HepG2 (cell line): ENCODE data around the gene PRDM10. TPM values are rescaled to one million over a fixed set of nuclear protein-coding genes. Genes with fewer than 3 reads are reported as not detected.

Experiments
- CCDC6 ChIP-seq: sonication (generic); formaldehyde crosslinking; IDR thresholded peaks from 2 replicates; pipeline ENCODE4 v1.8.1; 2022; ENCODE audit warnings: mild to moderate bottlenecking, missing genetic modification reagents, moderate library complexity
- DNMT1 ChIP-seq: sonication (generic); formaldehyde crosslinking; IDR thresholded peaks from 2 replicates; pipeline ENCODE4 v1.5.1; 2020; ENCODE audit warnings: mild to moderate bottlenecking, missing genetic modification reagents
- DPF2 ChIP-seq: sonication (generic); formaldehyde crosslinking; IDR thresholded peaks from 2 replicates; pipeline ENCODE4 v1.4.0; 2020; ENCODE audit warnings: mild to moderate bottlenecking, low read depth, missing genetic modification reagents, borderline replicate concordance
- ELF4 ChIP-seq: sonication (generic); formaldehyde crosslinking; IDR thresholded peaks from 2 replicates; pipeline ENCODE4 v1.5.0; 2020; ENCODE audit warnings: missing genetic modification reagents, mild to moderate bottlenecking, moderate library complexity, borderline replicate concordance
- HOXD1 ChIP-seq: sonication (generic); formaldehyde crosslinking; IDR thresholded peaks from 2 replicates; pipeline ENCODE4 v1.5.0; 2020; ENCODE audit warnings: missing genetic modification reagents
- JUN ChIP-seq: sonication (generic); formaldehyde crosslinking; IDR thresholded peaks from 2 replicates; pipeline ENCODE4 v1.4.0; 2020; ENCODE audit warnings: mild to moderate bottlenecking, missing genetic modification reagents
- MZF1 ChIP-seq: sonication (generic); formaldehyde crosslinking; IDR thresholded peaks from 2 replicates; pipeline ENCODE4 v1.8.1; 2023; ENCODE audit warnings: mild to moderate bottlenecking, missing genetic modification reagents, borderline replicate concordance
- NFIC ChIP-seq: IDR thresholded peaks from 2 replicates; pipeline ENCODE4 v1.6.1; 2012; ENCODE audit warnings: mild to moderate bottlenecking, low read length, inconsistent platforms
- POGZ ChIP-seq: sonication (generic); formaldehyde crosslinking; IDR thresholded peaks from 2 replicates; pipeline ENCODE4 v1.4.0; 2020; ENCODE audit warnings: mild to moderate bottlenecking, missing genetic modification reagents
- SIX4 ChIP-seq: sonication (generic); formaldehyde crosslinking; IDR thresholded peaks from 2 replicates; pipeline ENCODE4 v1.4.0; 2020; ENCODE audit warnings: missing genetic modification reagents
- SOX6 ChIP-seq, 2 experiments: fragments of 450-650 bp in 1 of 2; sonication (generic) in 1 of 2; formaldehyde crosslinking in 1 of 2; IDR thresholded peaks; 2 replicates each; pipeline versions ENCODE4 v1.4.0 to v1.6.1; 2017 to 2020; ENCODE audit warnings: antibody characterized with exemption in 1 of 2, mild to moderate bottlenecking in 1 of 2, missing genetic modification reagents in 1 of 2
- STAT6 ChIP-seq: sonication (generic); formaldehyde crosslinking; IDR thresholded peaks from 2 replicates; pipeline ENCODE4 v1.4.0; 2020; ENCODE audit warnings: missing genetic modification reagents, mild to moderate bottlenecking, borderline replicate concordance
- ZFP90 ChIP-seq: sonication (generic); formaldehyde crosslinking; IDR thresholded peaks from 2 replicates; pipeline ENCODE4 v1.8.0; 2022; ENCODE audit warnings: missing genetic modification reagents, mild to moderate bottlenecking, inconsistent platforms, borderline replicate concordance
- ZGPAT ChIP-seq: IDR thresholded peaks from 2 replicates; pipeline ENCODE4 v1.6.1; 2016; ENCODE audit warnings: mild to moderate bottlenecking
- ZNF121 ChIP-seq: sonication (generic); formaldehyde crosslinking; IDR thresholded peaks from 2 replicates; pipeline ENCODE4 v1.5.0; 2020; ENCODE audit warnings: mild to moderate bottlenecking, missing genetic modification reagents
- ZNF232 ChIP-seq: sonication (generic); formaldehyde crosslinking; IDR thresholded peaks from 2 replicates; pipeline ENCODE4 v1.4.0; 2020; ENCODE audit warnings: missing genetic modification reagents, borderline replicate concordance
- ZNF749 ChIP-seq: sonication (generic); formaldehyde crosslinking; IDR thresholded peaks from 2 replicates; pipeline ENCODE4 v1.8.0; 2022; ENCODE audit warnings: mild to moderate bottlenecking, missing genetic modification reagents, moderate library complexity, borderline replicate concordance
- polyA plus RNA-seq, 8 experiments: library from polyadenylated mRNA; depleted of rRNA in 3 of 8; stranded (reverse) in 7 of 8; unstranded in 1 of 8; fragments of >200 nt; fragmentation: Illumina TruSeq in 4 of 8; extraction: Trizol in 4 of 8; gene quantifications; 2 replicates each; pipeline versions ENCODE4 v1.2.1 to v1.2.3, GENCODE V29; 2011 to 2016; ENCODE audit warnings: low read depth in 4 of 8, missing spikeins in 1 of 8, mixed read lengths in 1 of 8; ENCODE audit not compliant: insufficient read depth in 1 of 8
- total RNA-seq, 5 experiments: library from RNA; depleted of rRNA; stranded (reverse); fragments of >200 nt; fragmentation: Illumina TruSeq; extraction: Trizol; gene quantifications; 2 replicates each; pipeline ENCODE4 v1.2.3, GENCODE V29; 2016; ENCODE audit warnings: low read depth in 1 of 5
- TF ChIP-seq, protein P1 (sequence below): sonication (generic); formaldehyde crosslinking; IDR thresholded peaks from 2 replicates; pipeline ENCODE4 v1.9.0; 2021; ENCODE audit warnings: mild to moderate bottlenecking, missing genetic modification reagents
- TF ChIP-seq, protein P2 (sequence below): sonication (generic); formaldehyde crosslinking; IDR thresholded peaks from 2 replicates; pipeline ENCODE4 v1.8.0; 2022; ENCODE audit warnings: mild to moderate bottlenecking, missing genetic modification reagents

The PRDM10 gene
- total and polyA plus RNA-seq, 2 of the 13 experiments (the other 11 are each of a cell fraction or from before 2014, with no cell fraction given) = 5.7 to 5.8 TPM

- TF ChIP-seq STAT6 (no peak), SIX4 (CRISPR knock-in tag) (no peak), NFIC (peak; percentile 34; the same call in 1 of the 2 replicates), ZGPAT (CRISPR knock-in tag) (no peak), ZNF749 (CRISPR knock-in tag) (no peak), SOX6 (IDR thresholded peaks at IDR 0.05) (no peak), SOX6 (CRISPR knock-in tag; IDR thresholded peaks at IDR 0.05) (peak; percentile 69), POGZ (CRISPR knock-in tag) (no peak), JUN (CRISPR knock-in tag) (no peak), ELF4 (CRISPR knock-in tag) (no peak), ZFP90 (no peak), ZNF121 (CRISPR knock-in tag) (peak; percentile 20; the same call in 1 of the 2 replicates), CCDC6 (CRISPR knock-in tag) (no peak), MZF1 (no peak), DPF2 (CRISPR knock-in tag) (0 out of 2 replicates have a peak, but pooled peaks have one; percentile 21), HOXD1 (no peak), DNMT1 (CRISPR knock-in tag) (no peak), ZNF232 (CRISPR knock-in tag) (no peak)
- TF ChIP-seq, protein P1, sequence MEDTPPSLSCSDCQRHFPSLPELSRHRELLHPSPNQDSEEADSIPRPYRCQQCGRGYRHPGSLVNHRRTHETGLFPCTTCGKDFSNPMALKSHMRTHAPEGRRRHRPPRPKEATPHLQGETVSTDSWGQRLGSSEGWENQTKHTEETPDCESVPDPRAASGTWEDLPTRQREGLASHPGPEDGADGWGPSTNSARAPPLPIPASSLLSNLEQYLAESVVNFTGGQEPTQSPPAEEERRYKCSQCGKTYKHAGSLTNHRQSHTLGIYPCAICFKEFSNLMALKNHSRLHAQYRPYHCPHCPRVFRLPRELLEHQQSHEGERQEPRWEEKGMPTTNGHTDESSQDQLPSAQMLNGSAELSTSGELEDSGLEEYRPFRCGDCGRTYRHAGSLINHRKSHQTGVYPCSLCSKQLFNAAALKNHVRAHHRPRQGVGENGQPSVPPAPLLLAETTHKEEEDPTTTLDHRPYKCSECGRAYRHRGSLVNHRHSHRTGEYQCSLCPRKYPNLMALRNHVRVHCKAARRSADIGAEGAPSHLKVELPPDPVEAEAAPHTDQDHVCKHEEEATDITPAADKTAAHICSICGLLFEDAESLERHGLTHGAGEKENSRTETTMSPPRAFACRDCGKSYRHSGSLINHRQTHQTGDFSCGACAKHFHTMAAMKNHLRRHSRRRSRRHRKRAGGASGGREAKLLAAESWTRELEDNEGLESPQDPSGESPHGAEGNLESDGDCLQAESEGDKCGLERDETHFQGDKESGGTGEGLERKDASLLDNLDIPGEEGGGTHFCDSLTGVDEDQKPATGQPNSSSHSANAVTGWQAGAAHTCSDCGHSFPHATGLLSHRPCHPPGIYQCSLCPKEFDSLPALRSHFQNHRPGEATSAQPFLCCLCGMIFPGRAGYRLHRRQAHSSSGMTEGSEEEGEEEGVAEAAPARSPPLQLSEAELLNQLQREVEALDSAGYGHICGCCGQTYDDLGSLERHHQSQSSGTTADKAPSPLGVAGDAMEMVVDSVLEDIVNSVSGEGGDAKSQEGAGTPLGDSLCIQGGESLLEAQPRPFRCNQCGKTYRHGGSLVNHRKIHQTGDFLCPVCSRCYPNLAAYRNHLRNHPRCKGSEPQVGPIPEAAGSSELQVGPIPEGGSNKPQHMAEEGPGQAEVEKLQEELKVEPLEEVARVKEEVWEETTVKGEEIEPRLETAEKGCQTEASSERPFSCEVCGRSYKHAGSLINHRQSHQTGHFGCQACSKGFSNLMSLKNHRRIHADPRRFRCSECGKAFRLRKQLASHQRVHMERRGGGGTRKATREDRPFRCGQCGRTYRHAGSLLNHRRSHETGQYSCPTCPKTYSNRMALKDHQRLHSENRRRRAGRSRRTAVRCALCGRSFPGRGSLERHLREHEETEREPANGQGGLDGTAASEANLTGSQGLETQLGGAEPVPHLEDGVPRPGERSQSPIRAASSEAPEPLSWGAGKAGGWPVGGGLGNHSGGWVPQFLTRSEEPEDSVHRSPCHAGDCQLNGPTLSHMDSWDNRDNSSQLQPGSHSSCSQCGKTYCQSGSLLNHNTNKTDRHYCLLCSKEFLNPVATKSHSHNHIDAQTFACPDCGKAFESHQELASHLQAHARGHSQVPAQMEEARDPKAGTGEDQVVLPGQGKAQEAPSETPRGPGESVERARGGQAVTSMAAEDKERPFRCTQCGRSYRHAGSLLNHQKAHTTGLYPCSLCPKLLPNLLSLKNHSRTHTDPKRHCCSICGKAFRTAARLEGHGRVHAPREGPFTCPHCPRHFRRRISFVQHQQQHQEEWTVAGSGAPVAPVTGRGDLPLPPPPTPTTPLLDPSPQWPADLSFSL (CRISPR knock-in tag) = no peak
- TF ChIP-seq, protein P2, sequence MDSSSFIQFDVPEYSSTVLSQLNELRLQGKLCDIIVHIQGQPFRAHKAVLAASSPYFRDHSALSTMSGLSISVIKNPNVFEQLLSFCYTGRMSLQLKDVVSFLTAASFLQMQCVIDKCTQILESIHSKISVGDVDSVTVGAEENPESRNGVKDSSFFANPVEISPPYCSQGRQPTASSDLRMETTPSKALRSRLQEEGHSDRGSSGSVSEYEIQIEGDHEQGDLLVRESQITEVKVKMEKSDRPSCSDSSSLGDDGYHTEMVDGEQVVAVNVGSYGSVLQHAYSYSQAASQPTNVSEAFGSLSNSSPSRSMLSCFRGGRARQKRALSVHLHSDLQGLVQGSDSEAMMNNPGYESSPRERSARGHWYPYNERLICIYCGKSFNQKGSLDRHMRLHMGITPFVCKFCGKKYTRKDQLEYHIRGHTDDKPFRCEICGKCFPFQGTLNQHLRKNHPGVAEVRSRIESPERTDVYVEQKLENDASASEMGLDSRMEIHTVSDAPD (CRISPR knock-in tag) = no peak
Measured at GRCh38 chr11:129995163-129995562, 7.5 kb downstream of the PRDM10 start (continued).
